GM10266 (cell line): ENCODE data around the gene TRIM51.

Experiments
- DNase-seq: peaks from one replicate; pipeline ENCODE4 v3.0.0; 2012; ENCODE audit errors: extremely low spot score
- CTCF ChIP-seq: IDR thresholded peaks from 2 replicates; pipeline ENCODE4 v1.5.1; 2012; ENCODE audit warnings: mild to moderate bottlenecking, low read depth; ENCODE audit not compliant: control insufficient read depth, insufficient read depth; ENCODE audit errors: missing control alignments

Gene TRIM51

GRCh38 chr11:55895216-55895615 is 12.1 kb downstream of the TRIM51 start:
- TF ChIP-seq CTCF: no peak
- DNase-seq: no peak

GRCh38 chr11:55902308-55902707 is 19.2 kb downstream of the TRIM51 start:
- no peak for DNase-seq
- no peak for TF ChIP-seq CTCF

- TF ChIP-seq CTCF: no peak
- DNase-seq: no peak
Observed at GRCh38 chr11:55914482-55914881, 31.4 kb downstream of the TRIM51 start, which contains the start of gene OR5W2. Gene OR5W2 (minus strand): TSS chr11:55914582. CDS start chr11:55914582, 0 bp downstream.

GRCh38 chr11:55920537-55920936 is 37.4 kb downstream of the TRIM51 start:
- TF ChIP-seq CTCF: no peak
- DNase-seq: no peak

- no peak for TF ChIP-seq CTCF
- no peak for DNase-seq
Observed at GRCh38 chr11:55936300-55936699, 53.2 kb downstream of the TRIM51 start, which contains the start of gene OR5I1. Gene OR5I1 (minus strand): TSS chr11:55936400. CDS start chr11:55936400, 0 bp downstream.
